Esophagus (tissue), 2 donors: ENCODE results near the gene VPS18. TPM values are rescaled to one million over a fixed set of nuclear protein-coding genes. Genes with fewer than 3 reads are reported as not detected.

Experiments
- H3K27ac ChIP-seq, 2 donors: one replicate each; pipeline ENCODE4 v1.5.1; 2013; ENCODE audit warnings: low read depth in 2 of 2, mild to moderate bottlenecking in 2 of 2, inconsistent platforms in 1 of 2, low read length in 1 of 2, moderate library complexity in 1 of 2
- H3K27me3 ChIP-seq, 2 donors: one replicate each; pipeline ENCODE4 v1.6.1; 2013; ENCODE audit warnings: low read length in 2 of 2, control low read depth in 1 of 2, mild to moderate bottlenecking in 1 of 2; ENCODE audit not compliant: insufficient read depth in 2 of 2, control insufficient read depth in 1 of 2
- H3K36me3 ChIP-seq, 2 donors: one replicate each; pipeline ENCODE4 v1.6.1; 2013; ENCODE audit warnings: low read length in 1 of 2; ENCODE audit not compliant: control insufficient read depth in 2 of 2, insufficient read depth in 2 of 2
- H3K4me1 ChIP-seq, 2 donors: one replicate each; pipeline ENCODE4 v1.6.1; 2013; ENCODE audit warnings: low read length in 1 of 2; ENCODE audit not compliant: control insufficient read depth in 2 of 2, insufficient read depth in 2 of 2
- H3K4me3 ChIP-seq, 2 donors: one replicate each; pipeline ENCODE4 v1.5.1; 2013; ENCODE audit warnings: low read length in 2 of 2, mild to moderate bottlenecking in 2 of 2, low read depth in 1 of 2, moderate library complexity in 1 of 2
- H3K9me3 ChIP-seq, 2 donors: one replicate each; pipeline ENCODE4 v1.6.1; 2013; ENCODE audit warnings: mild to moderate bottlenecking in 2 of 2, low read depth in 1 of 2, low read length in 1 of 2, moderate library complexity in 1 of 2; ENCODE audit not compliant: control insufficient read depth in 2 of 2, insufficient read depth in 1 of 2
- WGBS, 2 donors: extraction: QIAGEN DNeasy Blood & Tissue Kit; methylation state at CpG; one replicate each; pipeline ENCODE4 v1.1.7; 2013; 5-methylcytosine and 5-hydroxymethylcytosine counted together
- polyA plus RNA-seq, 2 donors: library from polyadenylated mRNA; stranded (reverse); fragments of 200-250 nt; gene quantifications; one replicate each; pipeline ENCODE4 v1.2.3, GENCODE V29; 2013
- donor health status: healthy with polysubstance abuse.
- donor health status: Bipolar disorder and iron deficiency.

Gene VPS18
- polyA plus RNA-seq, 2 donors: 6.8 to 7.6 TPM

DNA sequence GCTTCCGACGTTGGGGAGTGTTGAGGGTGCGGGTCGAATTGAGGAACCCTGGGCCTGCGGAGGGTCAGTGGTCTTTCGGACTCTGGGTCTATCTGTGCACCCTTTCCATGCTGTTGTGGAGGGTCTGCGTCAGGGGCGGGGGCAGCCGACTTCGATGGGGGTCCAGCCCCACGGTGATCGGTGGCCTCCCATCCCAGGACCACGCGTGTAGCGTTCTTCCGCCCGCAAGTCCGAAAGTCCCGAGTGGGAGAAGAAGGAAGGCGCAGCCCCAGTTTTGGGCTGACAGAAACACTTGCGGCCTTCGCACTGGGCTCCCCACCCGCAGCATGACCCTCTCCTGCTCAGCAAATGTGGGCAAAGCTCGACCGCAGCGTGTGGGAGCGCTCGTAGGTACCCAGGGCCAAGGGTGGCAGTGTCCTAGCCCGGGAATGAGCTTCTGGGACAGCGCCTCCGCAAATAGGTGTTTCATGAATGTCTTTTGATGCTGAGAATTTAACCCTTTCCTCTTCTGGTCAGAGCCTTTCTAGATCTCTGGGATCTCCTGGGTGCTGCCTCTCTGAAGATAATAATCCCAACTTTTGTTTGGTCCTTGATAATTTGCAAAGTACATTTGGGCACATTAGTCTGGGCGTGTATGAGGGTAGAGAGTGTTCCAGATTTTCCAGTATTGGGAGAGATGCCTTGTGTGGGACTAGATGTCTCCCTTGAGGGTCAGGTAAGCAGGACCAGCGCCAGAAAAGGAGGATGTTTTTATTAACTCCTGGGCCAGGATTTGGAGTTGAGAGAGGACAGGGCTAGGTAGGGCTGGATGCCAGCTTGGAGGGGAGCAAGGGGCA, 32.6 kb downstream of the VPS18 start:
- H3K27me3 ChIP-seq: peaks cover 2 to 16% of the 10 kb centered on the region in 2 donors
- H3K4me3 ChIP-seq: no peak overlapping the region
- no peak overlapping the region for H3K27ac ChIP-seq
- peaks cover 20 to 28% of the 10 kb centered on the region in 2 donors for H3K4me1 ChIP-seq
- H3K9me3 ChIP-seq: no peaks in the 10 kb centered on the region
- H3K36me3 ChIP-seq: no peaks in the 10 kb centered on the region
- 31 to 39% methylated on average over 31 to 33 of the region's 33 CpGs for WGBS, 2 donors

DNA sequence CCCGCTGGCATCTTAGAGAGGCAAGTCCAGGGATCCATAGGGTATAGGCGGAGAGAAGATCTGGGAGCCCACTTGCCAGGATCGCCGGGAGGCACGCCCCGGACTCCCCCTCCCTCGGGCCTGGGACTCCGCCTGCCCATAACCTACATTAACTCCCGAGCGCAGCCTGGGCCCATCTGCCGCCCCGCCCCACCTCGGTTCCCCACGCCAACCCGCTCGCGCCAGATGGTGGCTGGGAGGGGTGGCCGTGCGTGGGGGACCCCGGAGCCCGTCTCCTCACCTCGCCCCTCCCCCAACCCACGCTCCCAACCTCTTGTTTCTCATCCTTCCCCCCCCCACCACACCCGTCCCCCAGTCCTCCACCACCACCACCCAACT, 33.2 kb downstream of the VPS18 start:
- Histone ChIP-seq H3K27me3 (peaks cover 2 to 18% of the 10 kb centered on the region in 2 donors), H3K27ac (no peak overlapping the region), H3K4me3 (peak overlapping the region in 1 of 2 donors; percentile 41), H3K36me3 (no peaks in the 10 kb centered on the region), H3K4me1 (peaks cover 20 to 28% of the 10 kb centered on the region in 2 donors), H3K9me3 (no peaks in the 10 kb centered on the region)
- WGBS, 2 donors: 10 to 12% methylated on average over 13 to 24 of the region's 24 CpGs

DNA sequence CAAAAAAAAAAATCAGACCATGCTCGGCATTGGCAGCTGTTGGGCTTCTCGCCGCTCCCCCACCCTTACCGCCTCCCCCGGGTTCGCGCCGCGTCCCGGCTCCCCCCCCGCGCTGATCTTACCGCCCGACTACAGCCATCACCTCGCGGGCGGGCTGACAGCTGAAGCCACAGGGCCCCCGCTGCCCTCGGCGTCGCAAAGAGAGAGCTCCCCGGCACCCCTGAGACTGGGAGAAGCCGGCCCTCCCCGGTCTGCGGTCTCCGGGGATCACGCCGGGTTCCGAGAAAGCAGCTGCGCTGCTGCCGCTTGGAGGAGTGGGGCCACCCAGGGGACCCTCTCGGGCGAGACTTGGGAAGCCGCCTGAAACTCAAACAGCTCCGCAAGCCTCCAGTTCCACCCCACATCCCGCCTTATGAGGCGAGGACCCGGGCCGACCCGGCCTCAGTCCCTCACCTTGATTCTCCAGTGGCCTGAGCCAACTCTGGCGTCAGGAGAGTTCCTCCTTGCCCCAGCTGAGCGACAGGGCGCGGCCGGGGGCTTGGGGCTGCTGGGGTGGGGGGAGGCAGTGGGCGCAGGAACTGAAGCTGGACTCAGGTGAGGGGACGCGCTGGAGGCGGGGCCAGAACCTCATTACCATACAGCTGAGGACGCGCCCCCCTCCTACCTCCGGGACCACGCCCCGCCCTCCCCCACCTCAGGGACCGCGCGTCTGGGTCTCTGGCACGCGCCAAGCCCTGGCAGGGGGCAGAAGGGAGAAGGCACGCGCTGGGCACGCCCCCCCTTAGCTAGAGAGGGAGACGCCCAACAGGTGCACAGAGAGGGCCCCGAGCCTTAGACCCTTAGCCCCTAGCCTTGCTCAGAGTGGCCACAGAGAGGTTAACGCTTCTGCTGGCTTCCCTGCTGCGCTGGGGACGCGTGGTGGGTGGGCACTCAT, 33.9 kb downstream of the VPS18 start:
- Histone ChIP-seq H3K9me3 (no peaks in the 10 kb centered on the region), H3K4me1 (peaks cover 20 to 28% of the 10 kb centered on the region in 2 donors), H3K27ac (no peak overlapping the region), H3K36me3 (no peaks in the 10 kb centered on the region), H3K27me3 (peaks cover 2 to 18% of the 10 kb centered on the region in 2 donors), H3K4me3 (peak overlapping the region in 1 of 2 donors; percentile 41)
- WGBS, 2 donors: 1% methylated on average over 62 to 68 of the region's 68 CpGs

DNA sequence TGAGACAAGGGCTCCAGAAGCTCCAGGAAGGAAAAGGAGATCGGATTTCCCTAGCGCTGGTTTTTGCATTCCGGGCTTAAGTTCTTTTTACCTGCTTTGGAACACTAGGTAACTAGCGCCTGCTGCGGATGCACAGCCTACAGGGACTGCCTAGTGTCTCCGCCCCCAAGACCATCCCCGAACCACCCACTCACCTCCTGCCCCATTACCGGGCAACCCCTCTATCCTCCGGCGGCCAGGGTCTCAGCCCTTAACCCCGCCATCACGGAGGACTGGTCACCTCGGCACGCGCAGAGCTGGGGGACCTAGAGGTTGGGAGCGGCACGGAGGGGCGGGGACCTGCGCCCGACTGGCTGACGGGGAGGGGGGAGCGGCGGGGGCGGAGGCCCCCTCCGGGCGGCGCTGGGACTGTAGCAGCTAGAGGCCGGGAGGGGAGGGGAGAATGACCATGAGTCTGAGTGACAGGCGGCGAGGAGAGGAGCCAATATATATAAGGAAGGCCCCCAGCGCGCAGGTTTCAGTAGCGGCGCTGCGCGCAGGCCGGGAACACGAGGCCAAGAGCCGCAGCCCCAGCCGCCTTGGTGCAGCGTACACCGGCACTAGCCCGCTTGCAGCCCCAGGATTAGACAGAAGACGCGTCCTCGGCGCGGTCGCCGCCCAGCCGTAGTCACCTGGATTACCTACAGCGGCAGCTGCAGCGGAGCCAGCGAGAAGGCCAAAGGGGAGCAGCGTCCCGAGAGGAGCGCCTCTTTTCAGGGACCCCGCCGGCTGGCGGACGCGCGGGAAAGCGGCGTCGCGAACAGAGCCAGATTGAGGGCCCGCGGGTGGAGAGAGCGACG, 34.8 kb downstream of the VPS18 start, which contains the start of gene DLL4:
DLL4 (plus strand) TSS at position 520 of the 839 bp plus-strand sequence. CDS start 329 bp downstream, outside the sequence.
- Histone ChIP-seq H3K36me3 (no peaks in the 10 kb centered on the region), H3K27me3 (peaks cover 0 to 18% of the 10 kb centered on the region in 2 donors), H3K27ac (no peak within 1 kb of the TSS), H3K4me1 (peaks cover 20 to 28% of the 10 kb centered on the region in 2 donors), H3K4me3 (peak within 1 kb of the TSS; percentile 41 to 52), H3K9me3 (no peaks in the 10 kb centered on the region)
- WGBS, 2 donors: 1% methylated on average over 70 to 71 of the region's 71 CpGs

DNA sequence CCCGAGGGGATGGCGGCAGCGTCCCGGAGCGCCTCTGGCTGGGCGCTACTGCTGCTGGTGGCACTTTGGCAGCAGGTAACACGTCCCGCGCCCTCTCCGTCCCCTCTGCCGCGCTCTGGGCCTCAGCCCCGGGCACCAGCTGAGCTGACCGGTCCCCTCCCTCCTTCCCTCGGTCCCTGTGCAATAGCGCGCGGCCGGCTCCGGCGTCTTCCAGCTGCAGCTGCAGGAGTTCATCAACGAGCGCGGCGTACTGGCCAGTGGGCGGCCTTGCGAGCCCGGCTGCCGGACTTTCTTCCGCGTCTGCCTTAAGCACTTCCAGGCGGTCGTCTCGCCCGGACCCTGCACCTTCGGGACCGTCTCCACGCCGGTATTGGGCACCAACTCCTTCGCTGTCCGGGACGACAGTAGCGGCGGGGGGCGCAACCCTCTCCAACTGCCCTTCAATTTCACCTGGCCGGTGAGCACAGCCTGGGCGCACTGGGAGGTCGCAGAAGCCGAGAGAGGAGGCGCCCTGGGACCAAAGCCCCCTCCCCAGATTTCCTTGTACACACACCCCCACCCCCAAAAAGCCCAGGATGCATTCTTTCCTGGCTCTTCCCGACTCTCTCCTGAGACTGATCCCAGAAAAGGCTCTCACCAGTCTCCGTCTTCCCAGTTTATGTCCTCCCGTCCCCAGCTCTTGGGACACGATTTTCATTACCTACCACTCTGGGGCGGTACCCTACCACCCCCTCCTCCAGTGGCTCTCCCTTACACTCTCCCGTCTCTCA, 35.6 kb downstream of the VPS18 start:
- no peak overlapping the region for H3K27ac ChIP-seq
- H3K27me3 ChIP-seq: peaks cover 0 to 18% of the 10 kb centered on the region in 2 donors

DNA sequence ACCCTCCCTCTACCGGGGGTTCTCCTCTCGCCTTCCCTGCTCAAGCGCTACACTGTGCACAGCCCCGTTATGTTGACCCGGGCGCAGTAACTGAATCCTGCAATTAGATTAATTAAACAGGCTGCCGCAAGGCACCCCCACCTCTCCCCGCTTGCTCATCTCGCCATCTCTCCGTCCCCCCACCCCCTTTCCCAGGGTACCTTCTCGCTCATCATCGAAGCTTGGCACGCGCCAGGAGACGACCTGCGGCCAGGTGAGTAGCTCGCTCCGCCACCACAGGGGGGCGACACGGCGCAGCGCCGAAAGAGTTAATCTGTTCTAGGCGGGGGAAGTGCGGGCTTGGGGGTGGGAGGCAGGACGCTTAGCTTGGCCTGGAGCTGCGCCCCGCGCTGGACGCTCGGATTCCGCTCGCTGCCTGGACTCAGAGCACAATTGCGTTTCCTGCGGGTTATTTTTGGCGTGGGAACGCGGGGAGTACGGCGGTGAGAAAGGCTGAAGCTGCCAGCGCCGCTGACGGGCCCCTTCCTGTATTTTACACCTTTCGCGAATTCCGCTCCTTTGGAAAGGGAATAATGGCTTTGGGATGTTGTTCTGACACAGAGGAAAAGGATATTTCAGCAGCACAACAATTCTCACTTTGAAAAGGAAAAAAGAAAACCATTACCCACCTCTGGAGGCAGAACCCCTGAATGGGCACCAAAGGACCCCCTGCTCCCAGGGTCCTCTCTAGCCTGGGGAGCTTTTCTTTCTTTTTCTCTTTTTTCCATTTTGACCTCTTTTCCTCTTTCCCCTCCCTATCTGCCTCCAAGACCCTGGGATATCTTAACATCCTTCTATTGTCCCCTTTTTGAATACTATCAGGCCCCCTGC, 36.4 kb downstream of the VPS18 start:
- no peaks in the 10 kb centered on the region for H3K9me3 ChIP-seq
- H3K4me1 ChIP-seq: peaks cover 19 to 28% of the 10 kb centered on the region in 2 donors
- peak overlapping the region in 1 of 2 donors; percentile 1 for H3K27ac ChIP-seq

More for the DNA sequence above, 35.6 kb downstream of the VPS18 start:
- no peaks in the 10 kb centered on the region for H3K9me3 ChIP-seq
- H3K4me1 ChIP-seq: peaks cover 20 to 28% of the 10 kb centered on the region in 2 donors
- WGBS, 2 donors: 1 to 2% methylated on average over 51 to 56 of the region's 56 CpGs
- H3K36me3 ChIP-seq: no peaks in the 10 kb centered on the region
- H3K4me3 ChIP-seq: peak overlapping the region; percentile 41 to 52

DNA sequence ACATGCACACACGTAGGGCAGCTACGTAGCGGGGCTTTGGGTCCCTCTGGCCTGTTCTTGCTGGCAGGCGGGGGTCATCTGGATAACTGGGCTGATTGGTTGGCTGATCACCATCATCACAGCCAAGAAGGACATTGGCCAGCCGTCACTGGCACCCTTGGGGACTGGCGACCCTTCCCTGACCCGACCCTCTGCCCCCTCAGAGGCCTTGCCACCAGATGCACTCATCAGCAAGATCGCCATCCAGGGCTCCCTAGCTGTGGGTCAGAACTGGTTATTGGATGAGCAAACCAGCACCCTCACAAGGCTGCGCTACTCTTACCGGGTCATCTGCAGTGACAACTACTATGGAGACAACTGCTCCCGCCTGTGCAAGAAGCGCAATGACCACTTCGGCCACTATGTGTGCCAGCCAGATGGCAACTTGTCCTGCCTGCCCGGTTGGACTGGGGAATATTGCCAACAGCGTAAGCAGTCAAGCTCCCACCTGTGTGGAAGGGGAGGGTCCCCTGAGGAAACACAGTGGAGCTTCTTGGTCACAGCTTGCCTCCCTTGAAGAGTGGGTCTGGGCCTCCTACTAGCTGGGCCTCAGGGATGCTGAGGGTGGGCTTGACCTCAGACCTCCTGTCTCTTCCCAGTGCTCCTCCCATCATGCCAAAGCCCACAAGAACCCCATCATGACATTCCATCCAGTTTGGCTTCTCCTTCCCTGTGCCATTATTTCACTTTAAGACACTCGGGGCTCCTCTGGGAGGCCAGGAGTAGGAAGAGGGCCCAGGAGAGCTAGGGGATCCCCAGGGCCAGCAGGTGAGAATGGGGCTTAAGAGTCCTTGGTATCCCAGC, 37.3 kb downstream of the VPS18 start:
- Histone ChIP-seq H3K27ac (peak overlapping the region in 1 of 2 donors; percentile 1), H3K4me3 (peak overlapping the region; percentile 15 to 41), H3K9me3 (no peaks in the 10 kb centered on the region), H3K36me3 (peaks cover 0 to 3% of the 10 kb centered on the region in 2 donors), H3K27me3 (peaks cover 0 to 15% of the 10 kb centered on the region in 2 donors), H3K4me1 (peaks cover 13 to 19% of the 10 kb centered on the region in 2 donors)
- WGBS, 2 donors: 72 to 74% methylated on average over 16 of the region's 16 CpGs

More for the DNA sequence above, 36.4 kb downstream of the VPS18 start:
- no peaks in the 10 kb centered on the region for H3K36me3 ChIP-seq
- 1% methylated on average over 46 of the region's 46 CpGs for WGBS, 2 donors
- peaks cover 0 to 15% of the 10 kb centered on the region in 2 donors for H3K27me3 ChIP-seq
- H3K4me3 ChIP-seq: peak overlapping the region; percentile 41 to 52
